Heart right ventricle (tissue), 16 donors: ENCODE results near the gene DCAF8. TPM values are rescaled to one million over a fixed set of nuclear protein-coding genes. Genes with fewer than 3 reads are reported as not detected.

Experiments used
- ATAC-seq, 8 donors: fragments of 200-7000 bp; cut with Tn5 transposase; one replicate each; pipeline ENCODE4 v1.9.1; 2020; ENCODE audit warnings: mild to moderate bottlenecking in 8 of 8, moderate library complexity in 8 of 8, moderate number of reproducible peaks in 1 of 8
- DNase-seq, 2 donors: peaks; one replicate each; pipeline ENCODE4 v3.0.0-alpha.2; 2020
- H3K27ac ChIP-seq, 10 donors: fragments of 200-600 bp; sonication (generic) in 2 of 10; one replicate each; pipeline versions ENCODE4 v1.5.0 to v1.8.0; 2020 to 2022; ENCODE audit warnings: mild to moderate bottlenecking in 3 of 10
- H3K27me3 ChIP-seq, 7 donors: fragments of 200-600 bp; one replicate each; pipeline ENCODE4 v1.8.0; 2021 to 2022; ENCODE audit warnings: mild to moderate bottlenecking in 2 of 7
- H3K36me3 ChIP-seq, 9 donors: fragments of 200-600 bp; sonication (generic) in 1 of 9; one replicate each; pipeline versions ENCODE4 v1.5.0 to v1.8.0; 2020 to 2022; ENCODE audit warnings: mild to moderate bottlenecking in 2 of 9
- H3K4me1 ChIP-seq, 9 donors: fragments of 200-600 bp; sonication (generic) in 1 of 9; one replicate each; pipeline versions ENCODE4 v1.5.0 to v1.8.0; 2020 to 2022; ENCODE audit warnings: mild to moderate bottlenecking in 4 of 9
- H3K4me3 ChIP-seq, 10 donors: fragments of 200-600 bp; sonication (generic) in 2 of 10; one replicate each; pipeline versions ENCODE4 v1.5.0 to v1.8.0; 2020 to 2022; ENCODE audit warnings: mild to moderate bottlenecking in 7 of 10, moderate library complexity in 2 of 10
- H3K9me3 ChIP-seq, 11 donors: fragments of 200-600 bp in 10 of 11; sonication (generic) in 2 of 11; one replicate each; pipeline versions ENCODE4 v1.5.0 to v1.8.0; 2013 to 2022; ENCODE audit warnings: mild to moderate bottlenecking in 2 of 11, control low read depth in 1 of 11, moderate library complexity in 1 of 11
- whole genome bisulfite sequencing, 2 donors: extraction: QIAGEN DNeasy Blood & Tissue Kit; methylation state at CpG; one replicate each; pipeline ENCODE4 v1.1.7; 2013; ENCODE audit warnings: inconsistent platforms in 1 of 2; 5-methylcytosine and 5-hydroxymethylcytosine counted together
- intact Hi-C, 10 donors: fragments of 100-400 bp; cut with DNase I; formaldehyde crosslinking; loops; one replicate each; pipeline versions ENCODE4 v1.11.1 to v1.14.2; 2022
- polyA plus RNA-seq, 2 donors: library from polyadenylated mRNA; stranded (reverse); fragments of 200-250 nt; gene quantifications; one replicate each; pipeline ENCODE4 v1.2.3, GENCODE V29; 2013
- total RNA-seq, 10 donors: library from RNA; stranded (reverse); fragmentation: NEBNext Ultra II Directional in 3 of 10; extraction: Animal tissue kit (Norgen Biotek cat#: 25700) in 3 of 10; gene quantifications; one replicate each; pipeline versions ENCODE4 v1.2.1 to v1.2.4, GENCODE V29; 2021 to 2023
- TF ChIP-seq, protein P1 (sequence below), 9 donors: fragments of 200-600 bp; sonication (generic) in 2 of 9; IDR thresholded peaks; one replicate each; pipeline versions ENCODE4 v1.5.0 to v1.8.0; 2021 to 2022; ENCODE audit warnings: antibody characterized with exemption in 9 of 9, mild to moderate bottlenecking in 5 of 9, moderate library complexity in 1 of 9
- donor health status: Arrhythmogenic right ventricular cardiomyopathy.
- donor health status: ischemic (EF 13 %, LVEDD 7.1; RV severe dilation, severe dysfunction).
- donor health status: healthy with polysubstance abuse.
- donor health status: DM: no; HTN: yes; CAD: no.
- donor health status: DM: no; HTN: no; CAD: no.
- donor health status: ischemic (EF 25% LVEDD 6.9; RV normal size, moderate dysfunction).
- donor health status: ischemic (EF 25% LVEDD 5.7; RV mildly dilated, moderate dysfunction).
- donor health status: healthy.
- donor health status: DM: yes; HTN: yes; CAD: no.
- donor health status: Ischemic cardiomyopathy.
- donor health status: ischemic (EF 35%, LVEDD 5.7; RV mildly dilated, moderate dysfunction).
- donor health status: nonischemic (EF 11% LVEDD 7.7; RV severe dilation, severe dysfunction).
- donor health status: DM: yes; HTN: yes; CAD: no.
- donor health status: PGD.
- donor health status: ischemic (EF 29% LVEDD 5.4; RV normal size, mild dysfunction).
- donor health status: nonischemic (EF 23%, LVEDD 6.1; RV moderate dilation, normal function).

DCAF8 gene
- total and polyA plus RNA-seq, 12 donors, result 47.1 to 171 (median 151) TPM

DNA sequence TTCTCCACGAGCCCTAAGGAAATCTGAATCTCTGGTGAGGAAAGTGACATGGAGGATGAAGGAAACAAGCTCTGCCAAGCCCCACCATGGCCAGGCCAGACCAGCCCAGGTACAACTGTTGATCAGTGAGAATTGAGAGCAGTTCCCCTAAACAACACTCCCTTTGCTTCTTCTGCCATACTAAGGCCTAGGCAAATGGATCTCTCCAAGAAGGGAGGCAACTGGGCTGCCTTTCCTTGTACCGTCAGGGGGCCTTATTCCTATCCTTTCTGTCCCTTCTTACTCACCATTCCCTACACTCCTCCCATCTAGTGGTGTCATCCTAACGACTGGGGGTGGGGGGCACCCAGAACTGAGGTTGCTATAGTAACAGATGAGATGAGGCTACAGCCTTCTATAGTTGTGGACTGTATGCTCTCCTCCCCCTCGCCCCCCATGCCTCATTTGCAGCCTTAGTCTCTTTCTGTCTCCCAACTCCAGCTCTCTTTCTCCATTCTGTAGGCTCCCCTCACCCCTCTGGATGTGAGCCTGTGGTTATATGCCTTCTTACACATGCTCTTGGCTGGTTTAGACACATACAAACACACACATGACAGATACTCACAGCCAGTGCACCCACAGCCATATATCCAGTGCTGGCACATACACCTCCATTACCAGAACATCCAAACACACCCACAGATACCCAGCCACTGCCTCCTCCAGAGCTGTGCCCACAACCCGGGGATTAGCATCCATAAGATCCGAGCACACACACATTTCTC lies 53.6 kb downstream of the DCAF8 start:
- Histone ChIP-seq H3K36me3 (peaks cover 0 to 72% (median 26%) of the 10 kb centered on the region in 9 donors), H3K4me1 (peaks cover 46 to 69% (median 63%) of the 10 kb centered on the region in 9 donors), H3K9me3 (no peaks in the 10 kb centered on the region), H3K27me3 (no peaks in the 10 kb centered on the region), H3K27ac (peak overlapping the region; percentile 8 to 98 (median 94)), H3K4me3 (peak overlapping the region in 4 of 10 donors; percentile 8 to 17 (median 12))
- intact Hi-C loops, result loop anchor here in 1 of 10 donors (5.0 kb wide), 2 partner anchors 54 to 106 kb away; partner anchors contain the start of gene DCAF8
- no peak for DNase-seq
- no peak for ATAC-seq
- 58 to 62% methylated on average over 6 of the region's 6 CpGs for WGBS, 2 donors
- TF ChIP-seq, protein P1, sequence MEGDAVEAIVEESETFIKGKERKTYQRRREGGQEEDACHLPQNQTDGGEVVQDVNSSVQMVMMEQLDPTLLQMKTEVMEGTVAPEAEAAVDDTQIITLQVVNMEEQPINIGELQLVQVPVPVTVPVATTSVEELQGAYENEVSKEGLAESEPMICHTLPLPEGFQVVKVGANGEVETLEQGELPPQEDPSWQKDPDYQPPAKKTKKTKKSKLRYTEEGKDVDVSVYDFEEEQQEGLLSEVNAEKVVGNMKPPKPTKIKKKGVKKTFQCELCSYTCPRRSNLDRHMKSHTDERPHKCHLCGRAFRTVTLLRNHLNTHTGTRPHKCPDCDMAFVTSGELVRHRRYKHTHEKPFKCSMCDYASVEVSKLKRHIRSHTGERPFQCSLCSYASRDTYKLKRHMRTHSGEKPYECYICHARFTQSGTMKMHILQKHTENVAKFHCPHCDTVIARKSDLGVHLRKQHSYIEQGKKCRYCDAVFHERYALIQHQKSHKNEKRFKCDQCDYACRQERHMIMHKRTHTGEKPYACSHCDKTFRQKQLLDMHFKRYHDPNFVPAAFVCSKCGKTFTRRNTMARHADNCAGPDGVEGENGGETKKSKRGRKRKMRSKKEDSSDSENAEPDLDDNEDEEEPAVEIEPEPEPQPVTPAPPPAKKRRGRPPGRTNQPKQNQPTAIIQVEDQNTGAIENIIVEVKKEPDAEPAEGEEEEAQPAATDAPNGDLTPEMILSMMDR (IDR thresholded peaks at IDR 0.05), result no peak

DNA sequence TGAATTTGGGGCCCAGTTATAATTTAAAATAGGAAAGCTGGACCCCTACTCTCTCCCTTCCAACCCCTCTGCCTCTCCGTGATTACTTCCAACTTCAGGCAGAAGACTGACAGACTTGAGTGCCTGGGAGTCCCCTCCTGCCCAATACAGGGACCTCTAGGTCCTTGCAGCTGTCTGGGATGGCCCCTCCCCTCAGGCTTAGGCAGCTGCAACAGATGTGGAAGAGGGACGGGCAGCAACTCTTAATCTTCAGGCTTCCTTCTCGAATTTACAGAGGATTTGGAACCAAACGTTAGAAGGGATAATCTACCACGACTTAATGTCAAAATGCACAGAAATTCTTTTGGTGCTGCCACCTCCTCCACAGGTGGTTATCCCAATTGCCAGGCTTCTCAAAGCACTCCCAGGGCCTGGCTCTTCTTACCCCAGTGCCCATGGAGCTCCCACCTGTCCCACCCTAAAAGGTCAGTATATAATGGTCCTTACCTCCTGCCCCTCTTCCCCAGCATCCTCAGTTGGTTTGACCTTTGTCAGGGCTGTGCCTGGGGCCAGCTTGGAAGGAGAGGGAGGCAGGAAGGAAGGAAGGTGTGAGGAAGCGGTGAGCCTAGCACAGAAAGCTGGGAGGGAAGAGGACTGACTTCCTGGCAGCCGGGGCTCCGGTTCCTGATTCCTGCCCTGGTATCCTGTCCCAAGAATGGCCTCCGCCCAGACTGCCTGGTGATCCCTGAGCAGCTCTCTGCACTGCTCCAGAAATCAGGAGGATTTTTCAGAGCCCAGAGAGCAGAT lies 54.4 kb downstream of the DCAF8 start:
- Histone ChIP-seq H3K27ac (peak overlapping the region; percentile 24 to 98 (median 94)), H3K4me3 (peak overlapping the region in 5 of 10 donors; percentile 8 to 17 (median 14)), H3K36me3 (peaks cover 0 to 64% (median 18%) of the 10 kb centered on the region in 9 donors), H3K9me3 (no peaks in the 10 kb centered on the region), H3K27me3 (no peaks in the 10 kb centered on the region), H3K4me1 (peaks cover 46 to 69% (median 63%) of the 10 kb centered on the region in 9 donors)
- WGBS, 2 donors, result 36 to 56% methylated on average over 9 of the region's 9 CpGs
- intact Hi-C loops, result loop anchor here in 1 of 10 donors (5.0 kb wide), 2 partner anchors 54 to 106 kb away; partner anchors contain the start of gene DCAF8
- peak in 3 of 8 donors; percentile 21 to 50 (median 23) for ATAC-seq
- peak; percentile 38 for DNase-seq
- TF ChIP-seq, protein P1 (IDR thresholded peaks at IDR 0.05), result no peak

DNA sequence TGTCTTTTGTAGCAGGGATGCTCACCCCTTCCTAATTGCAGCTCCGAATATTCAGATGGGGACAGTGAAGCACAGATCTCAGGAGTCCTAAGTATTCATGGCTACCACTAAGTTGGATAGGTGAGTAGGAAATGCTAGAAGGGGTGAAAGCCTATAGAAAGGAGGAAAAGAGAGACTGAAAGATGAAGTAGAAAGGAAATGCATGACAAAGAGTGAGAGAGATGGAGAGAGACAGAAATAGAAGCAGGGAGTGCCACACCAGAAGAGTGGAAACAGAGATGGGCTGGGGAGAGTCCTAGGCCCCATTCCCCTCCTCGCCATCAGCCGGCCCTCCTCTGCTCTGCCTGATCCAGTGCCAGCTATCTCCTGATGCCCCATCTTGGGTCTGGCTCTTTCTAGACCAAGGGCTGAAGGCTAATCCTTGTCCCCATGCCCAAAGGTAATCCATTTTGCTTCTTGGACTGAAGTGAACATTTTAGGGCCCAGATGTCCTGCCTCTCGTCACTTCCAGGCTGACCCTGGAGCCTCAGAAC lies 55.2 kb downstream of the DCAF8 start:
- peak overlapping the region; percentile 24 to 98 (median 96) for H3K27ac ChIP-seq
- H3K36me3 ChIP-seq, result peaks cover 0 to 56% (median 11%) of the 10 kb centered on the region in 9 donors
- H3K9me3 ChIP-seq, result no peaks in the 10 kb centered on the region
- intact Hi-C loops, result loop anchor here in 1 of 10 donors (5.0 kb wide), 2 partner anchors 55 to 105 kb away; partner anchors contain the start of gene DCAF8
- peak overlapping the region in 2 of 10 donors; percentile 89 to 94 for H3K4me3 ChIP-seq
- ATAC-seq, result no peak
- DNase-seq, result no peak
- WGBS, 2 donors, result 64 to 75% methylated on average over 4 of the region's 4 CpGs
- no peaks in the 10 kb centered on the region for H3K27me3 ChIP-seq
- TF ChIP-seq, protein P1 (IDR thresholded peaks at IDR 0.05), result no peak
- H3K4me1 ChIP-seq, result peaks cover 46 to 69% (median 63%) of the 10 kb centered on the region in 9 donors
